GM19193 (cell line): Measurements from ENCODE around the gene GAS2L2.

Source experiments
- POLR2A ChIP-seq: IDR thresholded peaks from 4 replicates; pipeline ENCODE4 v1.6.1; 2011; ENCODE audit not compliant: insufficient read depth, insufficient read length; ENCODE audit errors: extremely low read depth

The GAS2L2 gene

DNA sequence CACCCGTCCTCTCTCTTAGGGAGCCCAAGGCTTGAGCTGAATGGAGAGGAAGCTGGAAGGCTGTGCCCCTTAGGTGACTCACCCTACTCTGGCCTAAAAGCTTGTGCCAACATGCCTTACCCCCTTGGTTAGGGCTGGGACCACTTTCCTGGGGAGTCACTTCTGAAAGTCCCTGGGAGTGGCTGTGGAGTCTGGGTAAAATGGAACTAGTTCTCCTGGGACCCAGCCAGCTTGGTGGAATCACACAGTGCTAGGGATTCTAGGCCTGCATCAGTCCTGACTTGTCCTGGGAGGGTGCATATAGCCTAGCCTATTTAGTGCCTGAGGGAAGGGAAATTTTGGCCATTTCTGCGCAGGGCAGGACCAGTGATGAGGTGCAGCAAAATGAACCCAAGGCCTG is 31.9 kb upstream of the GAS2L2 start:
- TF ChIP-seq POLR2A: no peak

- no peak for TF ChIP-seq POLR2A
Observed at GRCh38 chr17:35780950-35781349, 27.9 kb upstream of the GAS2L2 start.

GRCh38 chr17:35778641-35779196 is 25.7 kb upstream of the GAS2L2 start:
- TF ChIP-seq POLR2A: no peak

DNA sequence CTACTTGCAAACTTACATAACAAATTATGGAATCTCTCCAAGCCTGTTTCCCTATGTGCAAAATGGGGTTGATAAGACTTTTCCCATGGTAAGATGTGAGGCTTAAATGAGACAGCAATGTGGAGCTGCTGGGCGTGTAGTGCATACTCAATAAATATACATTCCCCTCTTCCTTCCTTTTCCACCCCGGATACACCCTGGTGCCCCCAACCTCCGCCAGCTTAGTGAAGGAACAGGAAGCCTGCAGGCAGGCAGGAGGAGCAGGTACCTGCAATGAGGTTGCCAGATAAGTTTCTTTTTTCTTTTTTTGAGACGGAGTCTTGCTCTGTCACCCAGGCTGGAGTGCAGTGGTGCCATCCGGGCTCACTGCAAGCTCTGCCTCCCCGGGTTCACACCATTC is 22.5 kb upstream of the GAS2L2 start:
- TF ChIP-seq POLR2A: no peak

DNA sequence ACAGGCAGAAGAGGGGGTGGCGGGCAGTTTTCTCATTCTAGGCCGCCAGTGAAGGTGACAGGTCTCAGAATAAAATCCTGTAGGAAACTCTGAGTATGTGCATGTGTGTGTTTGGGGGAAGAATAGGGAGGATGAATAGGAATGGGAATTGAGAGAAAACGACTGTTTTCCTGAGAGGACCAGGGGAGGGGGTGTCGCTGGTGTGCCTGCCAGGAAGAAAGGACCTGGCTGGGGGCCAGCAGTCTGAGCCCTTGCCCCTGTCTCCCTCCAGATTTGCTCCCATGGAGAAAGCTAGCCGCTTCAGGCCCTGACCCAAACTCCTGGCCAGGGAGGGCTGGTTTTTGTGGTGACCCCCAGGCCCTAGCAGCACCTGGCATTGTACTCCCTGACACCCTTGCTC is 22.0 kb upstream of the GAS2L2 start:
- TF ChIP-seq POLR2A: no peak

GRCh38 chr17:35774499-35774898 is 21.5 kb upstream of the GAS2L2 start:
- TF ChIP-seq POLR2A: no peak

DNA sequence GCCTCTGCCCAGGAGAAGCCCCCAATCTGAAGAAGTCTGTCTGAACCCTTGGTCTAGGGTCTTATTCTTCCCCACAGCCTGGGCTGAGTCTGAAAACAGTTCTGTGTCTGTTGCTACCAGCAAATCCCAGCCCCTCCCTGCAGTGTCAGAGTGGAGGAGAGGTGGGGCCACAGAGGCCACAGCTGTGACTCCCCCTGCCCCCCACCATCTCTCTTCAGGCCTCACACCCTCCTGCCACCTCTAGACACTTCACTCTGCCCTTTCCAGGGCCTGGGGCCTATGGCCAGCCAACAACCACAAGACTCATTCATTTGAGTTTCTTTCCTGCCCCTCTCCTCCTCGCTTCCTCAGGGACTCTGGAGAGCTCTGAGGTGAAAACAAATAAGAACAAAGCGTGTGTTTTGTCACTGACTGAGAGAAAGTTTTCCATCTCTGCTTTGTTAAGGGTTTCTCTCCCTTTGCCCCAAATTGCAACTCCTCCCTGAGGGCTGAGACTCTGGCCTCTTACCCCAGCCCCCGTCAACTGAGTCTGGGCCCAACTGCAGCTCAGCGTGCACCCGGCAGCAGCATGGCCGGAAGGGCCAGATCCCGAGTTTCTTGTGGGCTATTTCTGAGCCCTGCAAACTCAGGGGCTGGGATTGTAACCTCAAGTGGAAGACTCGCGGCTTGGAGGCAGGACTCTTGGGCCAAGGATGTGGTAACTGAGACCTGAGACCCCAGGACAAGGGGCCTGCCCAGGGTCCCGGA is 20.8 kb upstream of the GAS2L2 start:
- no peak for TF ChIP-seq POLR2A

DNA sequence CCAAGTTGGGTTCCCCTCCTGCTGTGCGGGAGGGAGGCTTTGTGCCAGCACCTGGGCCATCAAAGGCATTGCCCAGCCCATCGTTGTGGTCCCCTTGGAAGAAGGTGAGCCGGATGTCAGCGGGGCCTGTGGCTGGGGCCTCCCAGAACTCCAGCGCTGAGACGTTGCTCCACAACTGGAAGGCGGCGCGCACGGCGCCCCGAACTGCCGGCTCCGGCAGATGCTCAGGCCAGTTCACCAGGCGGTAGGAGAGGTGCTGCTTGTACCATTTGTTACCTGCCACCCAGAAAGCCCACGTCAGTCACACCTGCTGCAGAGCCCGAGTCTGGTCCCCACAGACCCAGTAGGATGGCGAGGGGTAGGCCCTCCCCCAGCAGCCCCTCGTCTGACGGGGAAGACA is 20.1 kb upstream of the GAS2L2 start:
- TF ChIP-seq POLR2A: no peak

DNA sequence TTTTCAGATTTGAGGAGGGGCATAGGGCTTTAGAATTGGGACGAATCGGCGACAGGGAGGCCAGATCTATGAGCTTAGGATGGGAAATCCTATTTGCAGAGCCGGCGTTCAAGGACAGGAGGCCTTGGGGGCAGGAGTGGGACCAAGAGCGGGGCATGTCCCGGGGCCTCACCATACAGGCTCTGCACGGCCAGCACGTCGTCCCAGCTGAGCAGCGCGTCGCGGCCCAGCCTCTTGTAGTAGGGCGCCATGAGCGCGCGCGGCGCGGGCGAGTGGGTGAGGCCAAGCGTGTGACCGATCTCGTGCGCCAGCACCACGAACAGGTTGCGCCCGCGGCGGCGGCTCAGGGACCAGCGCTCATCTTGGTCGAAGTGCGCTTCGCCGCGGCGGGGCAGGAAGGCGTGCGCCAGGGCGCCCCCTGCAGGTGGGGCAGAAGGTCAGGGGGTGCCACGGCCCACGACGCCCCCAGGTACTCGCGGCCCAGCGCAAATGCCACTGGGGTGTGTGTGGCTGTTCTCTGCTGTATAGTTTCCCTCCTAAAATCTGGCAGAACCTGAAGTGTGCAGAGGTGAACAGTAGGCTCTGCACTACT is 17.0 kb upstream of the GAS2L2 start:
- no peak for TF ChIP-seq POLR2A

DNA sequence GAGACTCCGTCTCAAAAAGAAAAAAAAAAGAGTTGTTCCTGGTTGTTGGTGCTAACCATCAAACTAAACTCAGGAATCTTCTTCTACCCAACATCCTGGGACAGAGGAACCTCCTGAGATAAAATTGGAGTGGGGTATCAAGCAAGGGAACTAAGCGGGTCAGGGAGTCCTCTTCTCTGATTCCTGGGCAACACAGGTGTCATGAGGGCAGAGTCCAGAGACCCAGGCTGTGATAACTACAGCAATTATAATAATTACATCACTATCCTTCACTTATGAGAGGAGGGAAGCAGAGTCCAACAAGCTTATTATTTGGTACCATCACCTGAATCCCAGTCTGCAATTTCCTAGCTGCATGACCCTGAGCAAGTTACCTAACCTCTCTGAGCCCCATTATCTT is 15.8 kb upstream of the GAS2L2 start:
- TF ChIP-seq POLR2A: no peak

DNA sequence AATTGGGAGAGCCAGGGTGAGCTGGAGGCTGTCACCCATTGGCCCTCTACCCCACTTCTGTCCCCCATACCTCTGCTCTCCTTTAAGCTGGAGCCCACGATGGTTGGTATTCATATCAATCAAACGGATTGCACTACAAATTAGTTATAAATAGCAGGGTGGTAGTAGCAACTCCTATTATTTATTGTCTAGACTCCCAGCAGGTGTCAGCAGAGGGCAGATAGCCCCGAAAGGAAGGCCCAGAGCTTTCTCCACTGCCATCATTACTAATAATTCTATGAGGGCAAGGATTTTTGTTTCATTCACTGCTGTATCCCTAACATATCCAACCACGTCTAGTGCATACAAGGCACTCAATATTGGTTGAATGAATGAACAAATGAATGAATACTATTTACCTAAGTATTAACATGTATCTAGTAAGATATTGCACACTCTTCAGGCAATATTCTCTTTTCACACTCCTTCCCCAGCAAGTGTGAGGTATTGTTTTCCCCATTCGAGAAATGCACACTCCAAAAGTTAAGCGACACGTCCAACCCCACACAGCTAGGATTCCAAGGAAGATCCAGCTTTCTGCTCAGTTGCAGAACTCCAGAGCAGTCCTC is 14.0 kb upstream of the GAS2L2 start:
- TF ChIP-seq POLR2A: no peak

GRCh38 chr17:35766489-35766877 is 13.4 kb upstream of the GAS2L2 start:
- TF ChIP-seq POLR2A: no peak

DNA sequence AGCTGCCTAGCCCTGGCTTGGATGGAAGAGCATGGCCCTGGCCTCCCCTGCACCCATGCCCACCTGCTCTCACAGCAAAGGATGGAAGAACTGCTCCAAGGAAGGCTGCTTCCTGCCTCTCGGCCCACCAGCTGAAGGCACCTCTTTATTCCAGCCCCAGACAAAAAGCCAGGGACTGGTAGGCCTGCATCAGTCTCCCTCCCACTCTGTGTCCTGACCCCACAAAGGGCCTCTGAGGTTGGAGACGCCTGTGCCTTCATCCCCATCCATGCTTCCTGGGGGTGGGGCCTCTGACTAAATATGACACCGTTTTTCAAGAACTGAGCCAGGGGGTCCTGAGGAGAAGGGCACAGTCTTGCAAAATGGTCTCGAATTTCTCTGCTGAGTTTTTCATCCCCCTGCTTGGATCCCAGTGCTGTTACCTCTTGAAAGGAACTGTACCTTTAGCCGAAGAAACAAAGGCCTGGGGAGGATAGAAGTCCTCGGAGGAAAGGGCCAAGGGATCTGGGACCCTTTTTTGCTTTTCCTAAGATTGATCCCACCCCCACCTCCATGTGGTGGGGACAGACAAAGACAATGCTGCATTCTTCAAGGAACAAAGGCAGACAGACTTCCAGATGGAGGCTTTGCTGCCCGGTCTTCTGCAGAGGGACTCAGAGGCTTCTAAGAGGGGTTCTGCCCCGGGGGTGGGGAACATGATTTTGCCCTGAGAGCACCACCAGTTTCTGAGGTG is 12.9 kb upstream of the GAS2L2 start:
- no peak for TF ChIP-seq POLR2A

DNA sequence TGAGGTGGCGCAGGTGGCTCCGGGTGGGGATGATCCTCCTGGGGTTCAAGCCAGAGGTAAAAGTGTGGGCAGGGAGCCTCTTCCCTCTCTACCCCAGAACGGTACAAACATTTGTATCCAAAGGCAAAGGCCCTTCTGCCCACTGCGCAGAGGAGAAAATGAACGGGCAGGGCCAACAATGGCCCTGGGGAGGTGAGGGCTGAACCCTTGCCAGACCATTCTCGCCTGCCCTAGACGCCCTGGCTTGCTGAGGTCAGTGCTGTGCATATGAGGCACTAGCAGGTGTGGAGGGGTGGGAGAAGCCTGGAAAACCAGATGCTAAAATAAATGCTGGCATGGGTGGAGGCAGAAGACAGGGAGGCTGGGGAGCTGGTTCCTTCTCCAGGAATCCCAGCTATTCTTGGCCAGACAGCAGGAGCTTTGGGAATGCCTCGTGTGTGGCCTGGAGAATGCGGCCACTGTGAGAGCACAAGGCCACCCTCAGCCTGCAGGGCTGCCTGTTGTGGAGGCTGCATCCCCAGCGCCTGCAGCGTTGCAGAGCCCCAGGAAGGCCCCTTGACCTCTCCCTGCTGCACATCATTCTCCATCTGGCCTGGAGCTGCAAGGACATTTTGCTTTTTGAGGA is 12.2 kb upstream of the GAS2L2 start:
- no peak for TF ChIP-seq POLR2A
